DND-41 (cell line): ENCODE results near the gene CDHR3.

ENCODE experiments used
- ATAC-seq: fragments of 200-7000 bp; cut with Tn5 transposase; 3 replicates; pipeline ENCODE4 v1.9.1; 2021; ENCODE audit warnings: low read depth; ENCODE audit not compliant: insufficient read depth
- DNase-seq: peaks from one replicate; pipeline ENCODE4 v3.0.0-alpha.2; 2020
- H2AFZ ChIP-seq: 2 replicates; pipeline ENCODE4 v1.6.0; 2012; ENCODE audit warnings: low read depth, low read length
- H3K27ac ChIP-seq: 2 replicates; pipeline ENCODE4 v1.5.1; 2012; ENCODE audit warnings: low read length, inconsistent platforms
- H3K27me3 ChIP-seq: fragments of 200-600 bp; sonication (generic); 2 replicates; pipeline ENCODE4 v1.6.0; 2012; ENCODE audit warnings: low read length, mild to moderate bottlenecking, inconsistent platforms; ENCODE audit not compliant: insufficient read depth, poor library complexity
- H3K36me3 ChIP-seq: 2 replicates; pipeline ENCODE4 v1.5.1; 2012; ENCODE audit warnings: low read length, inconsistent platforms; ENCODE audit not compliant: insufficient read depth
- H3K4me1 ChIP-seq: 2 replicates; pipeline ENCODE4 v1.5.1; 2012; ENCODE audit warnings: mild to moderate bottlenecking, low read length; ENCODE audit not compliant: insufficient read depth
- H3K4me2 ChIP-seq: 2 replicates; pipeline ENCODE4 v1.6.0; 2012; ENCODE audit warnings: mild to moderate bottlenecking, moderate library complexity, low read length, inconsistent platforms; ENCODE audit not compliant: insufficient read depth
- H3K4me3 ChIP-seq, 2 experiments: fragments of 200-600 bp in 1 of 2; shearing (Covaris generic) in 1 of 2; 2 replicates each; pipeline ENCODE4 v1.5.1; 2012 to 2016; ENCODE audit warnings: inconsistent platforms in 2 of 2, low read length in 2 of 2, mild to moderate bottlenecking in 2 of 2, low read depth in 1 of 2, moderate library complexity in 1 of 2
- H3K79me2 ChIP-seq: 2 replicates; pipeline ENCODE4 v1.6.0; 2012; ENCODE audit warnings: low read length, inconsistent platforms; ENCODE audit not compliant: insufficient read depth
- H3K9ac ChIP-seq: 2 replicates; pipeline ENCODE4 v1.6.0; 2012; ENCODE audit warnings: low read depth, mild to moderate bottlenecking, inconsistent platforms, low read length, moderate library complexity
- H3K9me3 ChIP-seq: 2 replicates; pipeline ENCODE4 v1.5.1; 2012; ENCODE audit warnings: low read length, moderate library complexity, mild to moderate bottlenecking, inconsistent platforms; ENCODE audit not compliant: insufficient read depth, severe bottlenecking
- H4K20me1 ChIP-seq: 2 replicates; pipeline ENCODE4 v1.6.0; 2012; ENCODE audit warnings: low read length; ENCODE audit not compliant: insufficient read depth
- CTCF ChIP-seq: IDR thresholded peaks from 2 replicates; pipeline ENCODE4 v1.5.1; 2012; ENCODE audit warnings: borderline replicate concordance, low read length, moderate library complexity, mild to moderate bottlenecking; ENCODE audit not compliant: poor library complexity, severe bottlenecking; ENCODE audit errors: extremely low read depth
- EZH2 ChIP-seq: IDR thresholded peaks from 3 replicates; pipeline ENCODE4 v1.6.1; 2012; ENCODE audit warnings: borderline replicate concordance, low read depth, mild to moderate bottlenecking, moderate library complexity, low read length, inconsistent platforms; ENCODE audit not compliant: severe bottlenecking

The CDHR3 gene

GRCh38 chr7:105987046-105987445 lies 24.0 kb downstream of the CDHR3 start:
- Histone ChIP-seq H2AFZ (no peak overlapping the region), H3K9ac (no peak overlapping the region), H3K27ac (no peak overlapping the region), H4K20me1 (no peaks in the 10 kb centered on the region), H3K27me3 (peaks cover 72% of the 10 kb centered on the region), H3K4me1 (peaks cover under 1% of the 10 kb centered on the region; the same call in 1 of the 2 replicates), H3K36me3 (no peaks in the 10 kb centered on the region), H3K79me2 (no peaks in the 10 kb centered on the region), H3K4me2 (no peak overlapping the region), H3K4me3 (no peak overlapping the region), H3K9me3 (no peaks in the 10 kb centered on the region)
- TF ChIP-seq EZH2 = no peak
- ATAC-seq (no peak), DNase-seq (no peak)

- no peak for TF ChIP-seq EZH2
- no peak for TF ChIP-seq CTCF
- Histone ChIP-seq H3K4me1 (peaks cover 13% of the 10 kb centered on the region), H3K27ac (no peak overlapping the region), H3K4me2 (no peak overlapping the region), H2AFZ (no peak overlapping the region), H4K20me1 (no peaks in the 10 kb centered on the region), H3K79me2 (no peaks in the 10 kb centered on the region), H3K27me3 (peaks cover 73% of the 10 kb centered on the region), H3K9ac (no peak overlapping the region), H3K9me3 (no peaks in the 10 kb centered on the region), H3K36me3 (no peaks in the 10 kb centered on the region), H3K4me3 (no peak overlapping the region)
- DNase-seq = no peak
- ATAC-seq = no peak
Observed at GRCh38 chr7:105988276-105988675, 25.2 kb downstream of the CDHR3 start.

GRCh38 chr7:105989191-105989590 lies 26.1 kb downstream of the CDHR3 start:
- Histone ChIP-seq H3K27ac (no peak overlapping the region), H4K20me1 (no peaks in the 10 kb centered on the region), H3K27me3 (peaks cover 69% of the 10 kb centered on the region), H3K4me2 (no peak overlapping the region), H3K36me3 (no peaks in the 10 kb centered on the region), H3K9me3 (no peaks in the 10 kb centered on the region), H3K4me1 (peaks cover 20% of the 10 kb centered on the region), H3K79me2 (no peaks in the 10 kb centered on the region), H3K4me3 (no peak overlapping the region), H2AFZ (no peak overlapping the region), H3K9ac (no peak overlapping the region)
- DNase-seq = no peak
- no peak for TF ChIP-seq CTCF
- TF ChIP-seq EZH2 = no peak
- no peak for ATAC-seq

GRCh38 chr7:105989686-105990085 lies 26.6 kb downstream of the CDHR3 start:
- no peak for DNase-seq
- no peaks in the 10 kb centered on the region for H4K20me1 ChIP-seq
- no peaks in the 10 kb centered on the region for H3K79me2 ChIP-seq
- no peak overlapping the region for H3K4me2 ChIP-seq
- TF ChIP-seq CTCF = no peak
- no peak for TF ChIP-seq EZH2
- no peak for ATAC-seq
- H3K9me3 ChIP-seq = no peaks in the 10 kb centered on the region
- H3K9ac ChIP-seq = no peak overlapping the region
- H3K4me3 ChIP-seq = no peak overlapping the region
- peaks cover 20% of the 10 kb centered on the region for H3K4me1 ChIP-seq
- no peaks in the 10 kb centered on the region for H3K36me3 ChIP-seq
- peaks cover 74% of the 10 kb centered on the region for H3K27me3 ChIP-seq
- no peak overlapping the region for H2AFZ ChIP-seq
- H3K27ac ChIP-seq = no peak overlapping the region
